Vagina (tissue), 2 donors: ENCODE data around the gene PHF21B. TPM values are rescaled to one million over a fixed set of nuclear protein-coding genes. Genes with fewer than 3 reads are reported as not detected.

Experiments
- DNase-seq, 2 donors: peaks; one replicate each; pipeline ENCODE4 v3.0.0-alpha.2; 2017; ENCODE audit errors: extremely low spot score in 2 of 2
- H3K27ac ChIP-seq: fragments of 200-600 bp; sonication (generic); one replicate; pipeline ENCODE4 v1.5.1; 2019
- H3K27me3 ChIP-seq: fragments of 200-600 bp; sonication (generic); one replicate; pipeline ENCODE4 v1.5.1; 2019
- H3K36me3 ChIP-seq, 2 donors: fragments of 200-600 bp; sonication (generic); one replicate each; pipeline ENCODE4 v1.5.1; 2017 to 2019
- H3K4me1 ChIP-seq: fragments of 200-600 bp; sonication (generic); one replicate; pipeline ENCODE4 v1.5.1; 2019
- H3K4me3 ChIP-seq, 2 donors: fragments of 200-600 bp; sonication (generic); 1 replicate in 1 of 2; 2 replicates in 1 of 2; pipeline ENCODE4 v1.5.1; 2016 to 2019
- H3K9me3 ChIP-seq: fragments of 200-600 bp; sonication (generic); one replicate; pipeline ENCODE4 v1.5.1; 2019
- CTCF ChIP-seq, 3 experiments: fragments of 450-650 bp in 2 of 3; fragments of 200-600 bp in 1 of 3; sonication (generic) in 1 of 3; IDR thresholded peaks; one replicate each; pipeline ENCODE4 v1.5.1; 2017 to 2019; ENCODE audit warnings: antibody characterized with exemption in 3 of 3, mild to moderate bottlenecking in 2 of 3, moderate library complexity in 2 of 3
- POLR2A ChIP-seq, 2 donors: fragments of 450-650 bp; IDR thresholded peaks; one replicate each; pipeline ENCODE4 v1.6.1; 2017; ENCODE audit warnings: antibody characterized with exemption in 2 of 2, mild to moderate bottlenecking in 2 of 2, moderate library complexity in 2 of 2
- POLR2AphosphoS5 ChIP-seq, 2 donors: sonication (generic); formaldehyde crosslinking; IDR thresholded peaks; one replicate each; pipeline ENCODE4 v1.9.0; 2017; ENCODE audit warnings: antibody characterized with exemption in 2 of 2, mild to moderate bottlenecking in 2 of 2, low read depth in 1 of 2; ENCODE audit not compliant: insufficient read depth in 1 of 2
- intact Hi-C: fragments of 100-400 bp; cut with DNase I; formaldehyde crosslinking; loops from one replicate; pipeline ENCODE4 v1.15.1; 2023
- total RNA-seq: library from RNA; depleted of rRNA; stranded (reverse); fragments of >200 nt; gene quantifications from one replicate; pipeline ENCODE4 v1.2.3, GENCODE V29; 2016

PHF21B gene
- total RNA-seq, 1 donor from 2014 or later: 2.2 TPM

GRCh38 chr22:45008751-45009605 is 827 bp downstream of the PHF21B start:
- H3K27me3 ChIP-seq: no peaks in the 10 kb centered on the region
- DNase-seq: no peak
- intact Hi-C loops: no loop called here
- peak overlapping the region; percentile 91 for H3K27ac ChIP-seq
- peak overlapping the region; percentile 60 to 70 for H3K4me3 ChIP-seq
- TF ChIP-seq CTCF (IDR thresholded peaks at IDR 0.05) (no peak), POLR2AphosphoS5 (IDR thresholded peaks at IDR 0.05; ENCODE audit: insufficient read depth in 1 of 2, low read depth in 1 of 2) (no peak), POLR2A (IDR thresholded peaks at IDR 0.05) (no peak)
- H3K9me3 ChIP-seq: no peaks in the 10 kb centered on the region
- peaks cover 38% of the 10 kb centered on the region for H3K4me1 ChIP-seq
- H3K36me3 ChIP-seq: no peaks in the 10 kb centered on the region

- intact Hi-C loops: no loop called here
- Histone ChIP-seq H3K9me3 (no peaks in the 10 kb centered on the region), H3K27ac (peak overlapping the region; percentile 91), H3K27me3 (no peaks in the 10 kb centered on the region), H3K4me1 (peaks cover 44% of the 10 kb centered on the region), H3K4me3 (peak overlapping the region; percentile 60 to 70), H3K36me3 (no peaks in the 10 kb centered on the region)
- no peak for DNase-seq
- TF ChIP-seq POLR2AphosphoS5 (IDR thresholded peaks at IDR 0.05; ENCODE audit: insufficient read depth in 1 of 2, low read depth in 1 of 2) (peak in 1 of 2 donors; percentile 15), CTCF (IDR thresholded peaks at IDR 0.05) (no peak)
Measured at GRCh38 chr22:45008186-45008681, 1.6 kb downstream of the PHF21B start.

GRCh38 chr22:45007391-45008185 is 2.2 kb downstream of the PHF21B start:
- Histone ChIP-seq H3K4me1 (peaks cover 47% of the 10 kb centered on the region), H3K36me3 (no peaks in the 10 kb centered on the region), H3K4me3 (peak overlapping the region; percentile 60 to 70), H3K27me3 (no peaks in the 10 kb centered on the region), H3K9me3 (no peaks in the 10 kb centered on the region), H3K27ac (peak overlapping the region; percentile 91)
- TF ChIP-seq POLR2A (IDR thresholded peaks at IDR 0.05): no peak
- TF ChIP-seq POLR2AphosphoS5 (IDR thresholded peaks at IDR 0.05; ENCODE audit: insufficient read depth in 1 of 2, low read depth in 1 of 2): peak in 1 of 2 donors; percentile 20
- intact Hi-C loops: no loop called here
- no peak for DNase-seq

- intact Hi-C loops: no loop called here
- H3K9me3 ChIP-seq: no peaks in the 10 kb centered on the region
- H3K4me3 ChIP-seq: peak overlapping the region; percentile 60 to 70
- no peak for DNase-seq
- H3K27ac ChIP-seq: peak overlapping the region; percentile 91
- no peak for TF ChIP-seq POLR2AphosphoS5 (IDR thresholded peaks at IDR 0.05; ENCODE audit: insufficient read depth in 1 of 2, low read depth in 1 of 2)
- no peak for TF ChIP-seq POLR2A (IDR thresholded peaks at IDR 0.05)
- no peak for TF ChIP-seq CTCF (IDR thresholded peaks at IDR 0.05)
- no peaks in the 10 kb centered on the region for H3K36me3 ChIP-seq
- peaks cover 53% of the 10 kb centered on the region for H3K4me1 ChIP-seq
- no peaks in the 10 kb centered on the region for H3K27me3 ChIP-seq
Measured at GRCh38 chr22:45006964-45007390, 2.8 kb downstream of the PHF21B start.

- Histone ChIP-seq H3K27me3 (no peaks in the 10 kb centered on the region), H3K4me1 (peaks cover 52% of the 10 kb centered on the region), H3K27ac (peak overlapping the region; percentile 91), H3K4me3 (peak overlapping the region; percentile 60 to 70), H3K9me3 (no peaks in the 10 kb centered on the region), H3K36me3 (no peaks in the 10 kb centered on the region)
- intact Hi-C loops: no loop called here
- DNase-seq: no peak
- TF ChIP-seq CTCF (IDR thresholded peaks at IDR 0.05) (no peak), POLR2A (IDR thresholded peaks at IDR 0.05) (no peak), POLR2AphosphoS5 (IDR thresholded peaks at IDR 0.05; ENCODE audit: insufficient read depth in 1 of 2, low read depth in 1 of 2) (no peak)
Measured at GRCh38 chr22:45006111-45006963, 3.5 kb downstream of the PHF21B start.
